ENCODE results near the gene TNFAIP2. TPM values are rescaled to one million over a fixed set of nuclear protein-coding genes. Genes with fewer than 3 reads are reported as not detected.

The TNFAIP2 gene, protein sequence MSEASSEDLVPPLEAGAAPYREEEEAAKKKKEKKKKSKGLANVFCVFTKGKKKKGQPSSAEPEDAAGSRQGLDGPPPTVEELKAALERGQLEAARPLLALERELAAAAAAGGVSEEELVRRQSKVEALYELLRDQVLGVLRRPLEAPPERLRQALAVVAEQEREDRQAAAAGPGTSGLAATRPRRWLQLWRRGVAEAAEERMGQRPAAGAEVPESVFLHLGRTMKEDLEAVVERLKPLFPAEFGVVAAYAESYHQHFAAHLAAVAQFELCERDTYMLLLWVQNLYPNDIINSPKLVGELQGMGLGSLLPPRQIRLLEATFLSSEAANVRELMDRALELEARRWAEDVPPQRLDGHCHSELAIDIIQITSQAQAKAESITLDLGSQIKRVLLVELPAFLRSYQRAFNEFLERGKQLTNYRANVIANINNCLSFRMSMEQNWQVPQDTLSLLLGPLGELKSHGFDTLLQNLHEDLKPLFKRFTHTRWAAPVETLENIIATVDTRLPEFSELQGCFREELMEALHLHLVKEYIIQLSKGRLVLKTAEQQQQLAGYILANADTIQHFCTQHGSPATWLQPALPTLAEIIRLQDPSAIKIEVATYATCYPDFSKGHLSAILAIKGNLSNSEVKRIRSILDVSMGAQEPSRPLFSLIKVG
- total RNA-seq, result 17.8 and 19.6 TPM in 2 replicates
- long read RNA-seq, partial matches to known transcripts, result 0 of 1 reads
- long read RNA-seq, other reads (novel, unspliced or antisense), result 1 of 1 reads

DNA sequence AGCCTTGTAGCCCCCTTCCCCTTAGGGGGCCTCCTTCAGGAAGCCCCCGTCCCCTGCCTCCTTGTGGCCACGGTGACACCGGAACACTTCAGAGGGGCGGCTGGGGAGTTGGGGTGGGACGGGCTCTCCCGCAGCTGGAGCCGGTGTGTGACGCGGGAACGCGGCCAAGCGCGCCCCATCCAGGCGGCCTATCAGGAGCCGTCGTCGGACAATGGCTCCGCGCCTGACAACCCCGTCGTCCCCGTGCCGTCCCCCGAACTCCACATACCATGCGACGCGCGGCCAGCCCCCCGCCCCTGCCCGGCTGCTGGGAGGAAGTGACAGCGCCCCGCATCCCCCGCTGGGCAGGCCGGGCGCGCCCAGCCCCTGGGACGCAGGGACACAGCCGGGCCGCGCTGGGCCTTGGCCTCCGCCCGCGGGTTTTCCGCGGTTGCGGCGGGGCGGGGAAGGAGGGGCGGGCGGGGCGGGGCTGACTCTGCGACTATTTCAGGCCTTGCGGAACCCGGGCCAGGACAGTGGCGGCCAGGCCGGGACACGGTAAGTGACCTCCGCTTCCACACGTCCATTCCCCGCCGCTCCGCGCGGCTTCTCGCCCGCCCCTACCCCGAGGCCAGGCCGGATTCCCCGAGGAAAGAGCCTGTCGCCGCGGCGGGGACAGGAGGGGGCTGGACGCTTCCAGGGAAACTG, at the start of gene TNFAIP2:
Gene TNFAIP2 (plus strand): TSS at position 515 of the 687 bp plus-strand sequence. CDS start 2,997 bp downstream, outside the sequence.
- Mint-ChIP-seq H3K9me3 (ENCODE audit: low read depth) (no peaks in the 10 kb centered on the region), H3K4me1 (ENCODE audit: low read depth) (peaks cover 4% of the 10 kb centered on the region), H3K27me3 (peaks cover 31% of the 10 kb centered on the region), H3K27ac (no peak within 1 kb of the TSS), H3K36me3 (ENCODE audit: insufficient read depth) (no peaks in the 10 kb centered on the region), H3K4me3 (ENCODE audit: low read depth) (peak within 1 kb of the TSS; percentile 40)
- no peak for DNase-seq (ENCODE audit: low spot score, unreplicated experiment)
- TF ChIP-seq, protein P1, sequence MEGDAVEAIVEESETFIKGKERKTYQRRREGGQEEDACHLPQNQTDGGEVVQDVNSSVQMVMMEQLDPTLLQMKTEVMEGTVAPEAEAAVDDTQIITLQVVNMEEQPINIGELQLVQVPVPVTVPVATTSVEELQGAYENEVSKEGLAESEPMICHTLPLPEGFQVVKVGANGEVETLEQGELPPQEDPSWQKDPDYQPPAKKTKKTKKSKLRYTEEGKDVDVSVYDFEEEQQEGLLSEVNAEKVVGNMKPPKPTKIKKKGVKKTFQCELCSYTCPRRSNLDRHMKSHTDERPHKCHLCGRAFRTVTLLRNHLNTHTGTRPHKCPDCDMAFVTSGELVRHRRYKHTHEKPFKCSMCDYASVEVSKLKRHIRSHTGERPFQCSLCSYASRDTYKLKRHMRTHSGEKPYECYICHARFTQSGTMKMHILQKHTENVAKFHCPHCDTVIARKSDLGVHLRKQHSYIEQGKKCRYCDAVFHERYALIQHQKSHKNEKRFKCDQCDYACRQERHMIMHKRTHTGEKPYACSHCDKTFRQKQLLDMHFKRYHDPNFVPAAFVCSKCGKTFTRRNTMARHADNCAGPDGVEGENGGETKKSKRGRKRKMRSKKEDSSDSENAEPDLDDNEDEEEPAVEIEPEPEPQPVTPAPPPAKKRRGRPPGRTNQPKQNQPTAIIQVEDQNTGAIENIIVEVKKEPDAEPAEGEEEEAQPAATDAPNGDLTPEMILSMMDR (IDR thresholded peaks at IDR 0.05; ENCODE audit: unreplicated experiment), result peak; percentile 3

DNA sequence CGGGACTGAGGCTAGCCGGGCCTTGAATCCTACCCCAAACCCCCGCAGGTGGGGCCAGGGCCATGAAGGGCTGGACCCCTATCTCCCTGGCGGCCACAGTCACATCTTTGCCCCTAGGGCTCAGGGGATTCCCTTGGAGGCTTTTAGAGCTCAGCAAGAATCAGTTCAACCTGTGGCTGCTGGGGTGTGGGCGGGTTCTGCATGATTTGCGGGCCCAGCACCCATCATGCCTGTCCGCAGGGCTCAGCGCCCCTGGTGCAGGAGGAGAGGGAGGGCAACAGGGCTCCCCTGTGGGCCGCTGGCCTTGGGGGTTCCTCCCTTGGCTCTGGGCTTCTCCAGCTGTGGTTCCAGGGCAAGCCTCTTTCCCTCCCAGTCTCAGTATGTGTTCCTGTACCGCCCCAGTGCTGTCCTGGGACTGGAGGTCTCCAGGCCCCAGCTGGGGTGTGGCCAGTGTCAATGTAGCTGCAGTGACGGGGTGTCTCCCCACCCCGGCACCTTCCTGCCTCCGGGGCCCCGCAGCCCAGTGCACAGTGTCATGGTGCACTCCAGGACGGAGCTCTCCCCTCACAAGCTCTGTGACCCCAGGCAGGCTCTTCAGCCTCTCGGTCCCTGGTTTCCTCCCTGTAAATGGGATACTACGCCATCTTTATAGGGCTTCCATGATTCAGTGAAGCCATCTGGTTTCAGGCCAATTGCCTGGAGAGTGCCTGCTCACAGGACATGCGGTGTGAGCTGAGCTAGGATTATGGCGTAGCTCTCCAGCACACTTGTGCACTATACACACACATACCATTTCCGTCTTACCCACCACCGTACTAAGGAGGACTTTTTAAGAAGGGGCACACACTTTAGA, 49.2 kb upstream of the TNFAIP2 start:
- no peak for DNase-seq (ENCODE audit: low spot score, unreplicated experiment)

DNA sequence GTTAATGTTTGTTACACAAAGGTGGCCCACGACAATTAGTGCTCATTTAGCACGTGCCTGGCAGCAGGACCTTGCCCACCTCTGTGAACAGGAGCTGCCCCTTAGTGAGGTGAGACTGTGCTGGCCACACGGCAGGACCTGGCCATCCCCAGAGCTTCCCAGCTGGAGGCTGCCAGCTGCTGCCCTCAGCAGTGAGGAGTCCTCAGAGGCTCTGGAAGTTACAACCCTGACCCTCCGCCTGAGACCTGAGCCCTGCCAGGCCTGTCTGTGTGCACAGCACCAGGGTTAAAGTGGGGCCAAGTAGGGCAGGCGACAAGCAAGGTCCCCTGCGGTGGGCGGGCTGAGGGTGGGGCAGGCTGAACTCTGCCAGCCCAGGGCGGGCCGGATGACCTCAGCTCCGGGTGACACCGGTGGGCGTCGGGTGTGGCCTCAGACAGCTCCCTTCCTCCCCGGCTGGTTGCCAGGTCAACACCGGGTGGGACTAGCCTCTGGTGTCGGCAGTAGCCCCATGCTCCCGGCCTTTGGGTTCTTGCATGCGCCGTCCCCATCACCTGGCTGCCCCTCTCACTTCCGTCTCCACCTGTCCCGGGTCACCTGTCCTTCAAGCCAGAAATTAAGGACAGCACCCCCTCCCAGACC, 48.4 kb upstream of the TNFAIP2 start:
- Mint-ChIP-seq H3K9me3 (ENCODE audit: low read depth) (no peaks in the 10 kb centered on the region), H3K27me3 (peaks cover 2% of the 10 kb centered on the region), H3K36me3 (ENCODE audit: insufficient read depth) (no peaks in the 10 kb centered on the region), H3K27ac (no peak overlapping the region), H3K4me1 (ENCODE audit: low read depth) (no peaks in the 10 kb centered on the region), H3K4me3 (ENCODE audit: low read depth) (no peak overlapping the region)
- TF ChIP-seq, protein P1 (IDR thresholded peaks at IDR 0.05; ENCODE audit: unreplicated experiment), result no peak
- no peak for DNase-seq (ENCODE audit: low spot score, unreplicated experiment)

More for the DNA sequence above, 49.2 kb upstream of the TNFAIP2 start:
- H3K27me3 Mint-ChIP-seq, result peaks cover 2% of the 10 kb centered on the region
- TF ChIP-seq, protein P1 (IDR thresholded peaks at IDR 0.05; ENCODE audit: unreplicated experiment), result no peak
- no peaks in the 10 kb centered on the region for H3K36me3 Mint-ChIP-seq (ENCODE audit: insufficient read depth)
- no peaks in the 10 kb centered on the region for H3K9me3 Mint-ChIP-seq (ENCODE audit: low read depth)
- H3K27ac Mint-ChIP-seq, result no peak overlapping the region
- no peak overlapping the region for H3K4me3 Mint-ChIP-seq (ENCODE audit: low read depth)
- no peaks in the 10 kb centered on the region for H3K4me1 Mint-ChIP-seq (ENCODE audit: low read depth)

DNA sequence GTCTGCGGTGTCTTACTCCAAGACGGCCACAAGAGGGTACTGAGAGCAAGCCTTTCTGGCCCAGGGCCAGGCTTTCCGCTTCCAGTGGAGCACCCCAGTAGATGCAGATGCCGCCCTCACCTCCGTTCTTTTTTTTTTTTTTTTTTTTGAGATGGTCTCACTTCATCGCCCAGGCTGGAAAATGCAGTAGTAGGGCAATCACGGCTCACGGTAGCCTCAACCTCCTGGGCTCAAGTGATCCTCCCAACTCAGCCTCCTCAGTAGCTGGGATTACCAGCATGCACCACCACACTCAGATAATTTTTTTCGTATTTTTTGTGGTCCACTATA, 44.9 kb upstream of the TNFAIP2 start:
- H3K4me3 Mint-ChIP-seq (ENCODE audit: low read depth), result no peak overlapping the region
- no peaks in the 10 kb centered on the region for H3K9me3 Mint-ChIP-seq (ENCODE audit: low read depth)
- H3K4me1 Mint-ChIP-seq (ENCODE audit: low read depth), result no peaks in the 10 kb centered on the region
- TF ChIP-seq, protein P1 (IDR thresholded peaks at IDR 0.05; ENCODE audit: unreplicated experiment), result peak; percentile 72
- peaks cover 2% of the 10 kb centered on the region for H3K27me3 Mint-ChIP-seq
- H3K36me3 Mint-ChIP-seq (ENCODE audit: insufficient read depth), result no peaks in the 10 kb centered on the region
- DNase-seq (ENCODE audit: low spot score, unreplicated experiment), result no peak
- no peak overlapping the region for H3K27ac Mint-ChIP-seq
